MCF 10A (cell line): ENCODE results near the gene PLXND1. TPM values are rescaled to one million over a fixed set of nuclear protein-coding genes. Genes with fewer than 3 reads are reported as not detected.

Source experiments
- BruUV-seq: library from RNA; stranded (reverse); fragments of 400-500 nt; replicated peaks from 2 replicates; lab custom pipeline; 2021; lab: Mats Ljungman, UMichigan
- CTCF ChIA-PET: fragments of 300-600 bp; sonication (Branson Sonifier 250); formaldehyde crosslinking; extraction: SDS; loops from one replicate; lab custom pipeline; 2021; ENCODE audit warnings: antibody characterized with exemption, inconsistent platforms; lab: Yijun Ruan, JAX
- POLR2A ChIA-PET: fragments of 300-600, 350-650 bp; sonication (Branson Sonifier 250); formaldehyde crosslinking; extraction: SDS; loops from one replicate; lab custom pipeline; 2020; ENCODE audit warnings: antibody characterized with exemption, inconsistent platforms; lab: Yijun Ruan, JAX
- DNase-seq: peaks from one replicate; pipeline ENCODE4 v3.0.0-alpha.2; 2018; ENCODE audit not compliant: unreplicated experiment
- H3K27ac Mint-ChIP-seq: one replicate; pipeline ENCODE4 v1.8.0; 2022; ENCODE audit warnings: mild to moderate bottlenecking, low read depth, mixed read lengths; ENCODE audit not compliant: unreplicated experiment
- H3K27me3 Mint-ChIP-seq: one replicate; pipeline ENCODE4 v1.8.0; 2022; ENCODE audit warnings: mixed read lengths; ENCODE audit not compliant: insufficient read depth, unreplicated experiment
- H3K36me3 Mint-ChIP-seq: one replicate; pipeline ENCODE4 v1.8.0; 2022; ENCODE audit warnings: mild to moderate bottlenecking, moderate library complexity, mixed read lengths; ENCODE audit not compliant: insufficient read depth, unreplicated experiment
- H3K4me1 Mint-ChIP-seq: one replicate; pipeline ENCODE4 v1.8.0; 2022; ENCODE audit warnings: mixed read lengths; ENCODE audit not compliant: insufficient read depth, unreplicated experiment
- H3K4me3 Mint-ChIP-seq: one replicate; pipeline ENCODE4 v1.8.0; 2022; ENCODE audit warnings: mild to moderate bottlenecking, moderate library complexity, mixed read lengths; ENCODE audit not compliant: unreplicated experiment
- H3K9me3 Mint-ChIP-seq: one replicate; pipeline ENCODE4 v1.8.0; 2022; ENCODE audit warnings: mixed read lengths; ENCODE audit not compliant: unreplicated experiment
- intact Hi-C: fragments of 100-400 bp; cut with micrococcal nuclease; formaldehyde crosslinking; loops from 2 replicates; pipeline ENCODE4 v1.14.1; 2022
- total RNA-seq: library from RNA; stranded (reverse); gene quantifications from 2 replicates; pipeline ENCODE4 v1.2.3, GENCODE V29; 2022
- TF ChIP-seq, protein P1 (sequence below): fragments of 200-600 bp; IDR thresholded peaks from one replicate; pipeline ENCODE4 v1.8.0; 2022; ENCODE audit warnings: antibody characterized with exemption, mild to moderate bottlenecking; ENCODE audit not compliant: unreplicated experiment

The PLXND1 gene
- total RNA-seq, 1 experiment from 2014 or later = 5.6 TPM

DNA sequence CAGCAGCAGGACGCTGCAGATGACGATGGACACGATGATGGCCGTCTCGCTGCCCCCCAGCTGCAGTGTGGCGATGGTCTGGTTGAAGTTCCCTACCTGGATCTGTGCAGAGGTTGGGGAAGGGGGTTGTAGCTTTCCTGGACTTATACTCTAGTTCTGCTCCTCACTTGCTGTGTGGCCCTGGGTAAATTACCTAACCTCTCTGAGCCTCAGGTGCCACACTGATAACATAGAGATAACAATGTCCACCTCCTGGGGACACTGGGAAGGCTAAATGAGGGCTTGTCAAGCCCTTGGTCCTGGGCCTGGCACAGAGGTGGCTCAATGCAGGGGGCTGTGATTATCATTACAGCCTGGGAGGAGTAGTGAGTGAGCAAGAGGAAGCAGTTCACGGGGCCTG is 36.6 kb downstream of the PLXND1 start:
- Mint-ChIP-seq H3K4me3 (no peak overlapping the region), H3K4me1 (no peaks in the 10 kb centered on the region), H3K36me3 (no peaks in the 10 kb centered on the region), H3K27ac (no peak overlapping the region), H3K27me3 (no peaks in the 10 kb centered on the region), H3K9me3 (no peaks in the 10 kb centered on the region)
- TF ChIP-seq, protein P1, sequence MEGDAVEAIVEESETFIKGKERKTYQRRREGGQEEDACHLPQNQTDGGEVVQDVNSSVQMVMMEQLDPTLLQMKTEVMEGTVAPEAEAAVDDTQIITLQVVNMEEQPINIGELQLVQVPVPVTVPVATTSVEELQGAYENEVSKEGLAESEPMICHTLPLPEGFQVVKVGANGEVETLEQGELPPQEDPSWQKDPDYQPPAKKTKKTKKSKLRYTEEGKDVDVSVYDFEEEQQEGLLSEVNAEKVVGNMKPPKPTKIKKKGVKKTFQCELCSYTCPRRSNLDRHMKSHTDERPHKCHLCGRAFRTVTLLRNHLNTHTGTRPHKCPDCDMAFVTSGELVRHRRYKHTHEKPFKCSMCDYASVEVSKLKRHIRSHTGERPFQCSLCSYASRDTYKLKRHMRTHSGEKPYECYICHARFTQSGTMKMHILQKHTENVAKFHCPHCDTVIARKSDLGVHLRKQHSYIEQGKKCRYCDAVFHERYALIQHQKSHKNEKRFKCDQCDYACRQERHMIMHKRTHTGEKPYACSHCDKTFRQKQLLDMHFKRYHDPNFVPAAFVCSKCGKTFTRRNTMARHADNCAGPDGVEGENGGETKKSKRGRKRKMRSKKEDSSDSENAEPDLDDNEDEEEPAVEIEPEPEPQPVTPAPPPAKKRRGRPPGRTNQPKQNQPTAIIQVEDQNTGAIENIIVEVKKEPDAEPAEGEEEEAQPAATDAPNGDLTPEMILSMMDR = no peak
- no TSS peak for BruUV-seq
- intact Hi-C loops = no loop called here
- no peak for DNase-seq
- POLR2A ChIA-PET = no interaction called here
- CTCF ChIA-PET = interaction anchor here (0.7 kb wide), 1 partner anchor 16 kb away, joined by 3 read pairs; no protein-coding TSS in a partner anchor

DNA sequence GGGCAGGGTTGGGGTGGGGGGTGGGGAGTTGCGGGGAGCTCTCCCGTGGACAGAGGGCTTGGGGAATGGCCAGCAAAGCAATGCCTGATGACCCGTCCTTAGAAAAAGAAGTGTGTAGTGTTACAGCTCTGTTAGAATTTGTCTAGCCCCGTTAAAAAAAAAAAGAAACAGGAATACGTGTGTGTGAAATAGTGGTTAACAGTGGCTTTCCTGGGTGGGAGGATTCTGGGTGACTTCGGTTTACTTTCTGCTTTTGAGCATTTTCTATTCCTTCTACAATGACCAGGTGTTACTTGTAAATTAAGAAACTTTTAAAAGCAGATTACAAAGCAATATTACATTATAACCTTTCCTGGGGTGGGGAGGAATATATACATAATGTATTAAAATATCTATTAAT is 38.5 kb downstream of the PLXND1 start:
- H3K36me3 Mint-ChIP-seq = no peaks in the 10 kb centered on the region
- H3K27me3 Mint-ChIP-seq = no peaks in the 10 kb centered on the region
- intact Hi-C loops = no loop called here
- TF ChIP-seq, protein P1 = no peak
- H3K27ac Mint-ChIP-seq = no peak overlapping the region
- no peak for DNase-seq
- H3K4me1 Mint-ChIP-seq = no peaks in the 10 kb centered on the region
- H3K9me3 Mint-ChIP-seq = no peaks in the 10 kb centered on the region
- H3K4me3 Mint-ChIP-seq = no peak overlapping the region
- ChIA-PET CTCF (no interaction called here), POLR2A (no interaction called here)
- no TSS peak for BruUV-seq

DNA sequence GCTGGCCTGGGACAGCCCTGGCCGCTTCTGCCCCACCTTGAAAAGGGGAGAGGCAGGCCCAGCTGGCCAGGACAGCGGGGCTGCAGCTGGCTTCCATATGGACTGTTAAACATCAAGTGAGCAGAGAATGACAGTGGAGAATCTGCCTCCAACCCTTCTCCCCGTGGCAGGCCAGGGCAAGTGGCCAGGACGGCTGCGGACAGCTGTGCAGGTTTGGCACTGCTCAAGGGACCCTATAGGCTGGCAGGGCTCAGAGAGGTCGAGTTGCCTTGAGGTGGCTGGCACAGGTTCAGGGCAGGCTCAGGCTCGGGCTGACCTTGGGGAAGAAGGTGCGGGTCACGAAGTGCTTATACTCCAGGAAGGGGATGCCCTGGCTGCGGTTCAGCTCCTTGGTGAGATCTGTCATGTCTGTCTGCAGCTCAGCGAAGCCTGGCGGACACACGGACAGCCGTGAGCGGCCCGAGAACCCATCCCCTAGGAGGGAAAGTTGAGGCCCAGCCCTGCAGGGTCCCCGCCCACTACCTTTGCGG is 39.2 kb downstream of the PLXND1 start:
- H3K36me3 Mint-ChIP-seq = no peaks in the 10 kb centered on the region
- ChIA-PET POLR2A (no interaction called here), CTCF (no interaction called here)
- intact Hi-C loops = no loop called here
- H3K4me3 Mint-ChIP-seq = no peak overlapping the region
- no peak overlapping the region for H3K27ac Mint-ChIP-seq
- BruUV-seq = no TSS peak
- no peaks in the 10 kb centered on the region for H3K27me3 Mint-ChIP-seq
- H3K9me3 Mint-ChIP-seq = no peaks in the 10 kb centered on the region
- DNase-seq = no peak
- no peaks in the 10 kb centered on the region for H3K4me1 Mint-ChIP-seq
- TF ChIP-seq, protein P1 = no peak

DNA sequence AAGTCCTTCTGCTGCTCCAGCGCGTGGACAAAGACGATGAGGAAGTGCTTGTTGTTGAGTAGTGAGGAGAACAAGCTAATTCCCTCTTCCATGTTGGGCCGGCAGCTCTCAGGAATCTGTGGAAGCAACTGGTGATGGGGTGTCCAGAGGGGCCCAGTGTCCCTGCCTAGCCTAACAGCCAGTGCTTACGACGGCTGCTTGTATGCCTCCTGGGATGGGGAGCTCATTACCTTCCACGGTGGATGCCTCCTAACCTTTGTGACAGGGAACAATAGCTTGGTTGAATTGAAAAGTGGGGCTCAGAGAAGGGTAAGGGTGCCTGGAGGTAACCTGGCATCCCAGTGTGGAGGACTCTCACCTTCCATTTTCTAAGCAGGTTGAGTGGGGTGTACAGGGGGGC is 40.6 kb downstream of the PLXND1 start:
- H3K9me3 Mint-ChIP-seq = no peaks in the 10 kb centered on the region
- DNase-seq = no peak
- peaks cover 1% of the 10 kb centered on the region for H3K4me1 Mint-ChIP-seq
- no peak overlapping the region for H3K4me3 Mint-ChIP-seq
- intact Hi-C loops = no loop called here
- H3K36me3 Mint-ChIP-seq = no peaks in the 10 kb centered on the region
- ChIA-PET POLR2A (no interaction called here), CTCF (no interaction called here)
- TF ChIP-seq, protein P1 = no peak
- no TSS peak for BruUV-seq
- no peak overlapping the region for H3K27ac Mint-ChIP-seq
- no peaks in the 10 kb centered on the region for H3K27me3 Mint-ChIP-seq
